OCI-LY7 (cell line): Measurements from ENCODE around the gene DCHS1. TPM values are rescaled to one million over a fixed set of nuclear protein-coding genes. Genes with fewer than 3 reads are reported as not detected.

Experiments
- BruUV-seq: library from RNA; stranded (reverse); fragments of 400-500 nt; replicated peaks from 2 replicates; lab custom pipeline; 2021; lab: Mats Ljungman, UMichigan
- CTCF ChIA-PET: fragments of 300-600 bp; sonication (Branson Sonifier 250); formaldehyde crosslinking; loops from one replicate; lab custom pipeline; 2022; ENCODE audit warnings: antibody characterized with exemption; ENCODE audit not compliant: unreplicated experiment; lab: Charles Lee
- POLR2A ChIA-PET: fragments of 300-600 bp; sonication (Branson Sonifier 250); formaldehyde crosslinking; loops from one replicate; lab custom pipeline; 2022; ENCODE audit warnings: antibody characterized with exemption; lab: Charles Lee
- DNase-seq: peaks from one replicate; pipeline ENCODE4 v3.0.0-alpha.2; 2015; ENCODE audit warnings: low spot score
- H2AFZ ChIP-seq: fragments of 200-600 bp; sonication (generic), shearing (Covaris generic); 2 replicates; pipeline ENCODE4 v1.6.1; 2014; ENCODE audit warnings: mild to moderate bottlenecking, antibody characterized with exemption, low read length, moderate library complexity
- H3K27ac ChIP-seq: fragments of 200-600 bp; sonication (generic); 2 replicates; pipeline ENCODE4 v1.5.1; 2014; ENCODE audit warnings: mixed run types, low read depth, mild to moderate bottlenecking, moderate library complexity, low read length, inconsistent platforms; ENCODE audit not compliant: poor library complexity, severe bottlenecking
- H3K36me3 ChIP-seq: fragments of 200-600 bp; sonication (generic); 2 replicates; pipeline ENCODE4 v1.6.1; 2014; ENCODE audit warnings: mild to moderate bottlenecking, antibody characterized with exemption, low read length, moderate library complexity, mixed read lengths; ENCODE audit not compliant: insufficient read depth
- H3K4me1 ChIP-seq: fragments of 200-600 bp; sonication (generic); 2 replicates; pipeline ENCODE4 v1.5.1; 2014; ENCODE audit warnings: mild to moderate bottlenecking, low read length; ENCODE audit not compliant: insufficient read depth, poor library complexity, severe bottlenecking
- H3K4me2 ChIP-seq: fragments of 200-600 bp; sonication (generic); 2 replicates; pipeline ENCODE4 v1.6.1; 2014; ENCODE audit warnings: mild to moderate bottlenecking, low read length
- H3K4me3 ChIP-seq: fragments of 200-600 bp; sonication (generic); 2 replicates; pipeline ENCODE4 v1.5.1; 2014; ENCODE audit warnings: mild to moderate bottlenecking, low read depth, low read length; ENCODE audit not compliant: poor library complexity, severe bottlenecking
- H3K79me2 ChIP-seq: fragments of 200-600 bp; sonication (generic); 2 replicates; pipeline ENCODE4 v1.6.1; 2016; ENCODE audit warnings: low read depth, mild to moderate bottlenecking, low read length, moderate library complexity, mixed read lengths; ENCODE audit not compliant: insufficient read depth
- H3K9me2 ChIP-seq: fragments of 200-600 bp; sonication (generic); 2 replicates; pipeline ENCODE4 v1.6.1; 2016; ENCODE audit warnings: mild to moderate bottlenecking, low read length, mixed read lengths; ENCODE audit not compliant: insufficient read depth
- H3K9me3 ChIP-seq: fragments of 200-600 bp; sonication (generic); 2 replicates; pipeline ENCODE4 v1.6.1; 2014; ENCODE audit warnings: mild to moderate bottlenecking, mixed run types, low read length, mixed read lengths
- H4K20me1 ChIP-seq: fragments of 200-600 bp; sonication (generic); 2 replicates; pipeline ENCODE4 v1.6.1; 2014; ENCODE audit warnings: mild to moderate bottlenecking, antibody characterized with exemption, low read length, moderate library complexity, mixed read lengths; ENCODE audit not compliant: insufficient read depth
- EZH2phosphoT487 ChIP-seq: fragments of 200-600 bp; sonication (generic); IDR thresholded peaks from 2 replicates; pipeline ENCODE4 v1.6.1; 2018; ENCODE audit warnings: low read depth, borderline replicate concordance, mild to moderate bottlenecking, mixed run types, antibody characterized with exemption, low read length, moderate library complexity, mixed read lengths
- intact Hi-C: fragments of 100-400 bp; cut with micrococcal nuclease; formaldehyde crosslinking; loops from one replicate; pipeline ENCODE4 v1.10.0; 2022; ENCODE audit not compliant: unreplicated experiment
- total RNA-seq, 2 experiments: library from RNA; depleted of rRNA in 1 of 2; stranded (reverse); fragments of >200 nt in 1 of 2; shearing (Covaris generic) in 1 of 2; gene quantifications; 2 replicates each; pipeline ENCODE4 v1.2.3, GENCODE V29; 2014 to 2022
- TF ChIP-seq, protein P1 (sequence below): fragments of 200-600 bp; sonication (generic); conservative IDR thresholded peaks from 2 replicates; pipeline ENCODE4 v1.5.1; 2014; ENCODE audit warnings: mild to moderate bottlenecking, antibody characterized with exemption, low read length, moderate library complexity, mixed read lengths

Gene DCHS1
- total RNA-seq, 2 experiments from 2014 or later: 0.67 to 1.1 TPM

DNA sequence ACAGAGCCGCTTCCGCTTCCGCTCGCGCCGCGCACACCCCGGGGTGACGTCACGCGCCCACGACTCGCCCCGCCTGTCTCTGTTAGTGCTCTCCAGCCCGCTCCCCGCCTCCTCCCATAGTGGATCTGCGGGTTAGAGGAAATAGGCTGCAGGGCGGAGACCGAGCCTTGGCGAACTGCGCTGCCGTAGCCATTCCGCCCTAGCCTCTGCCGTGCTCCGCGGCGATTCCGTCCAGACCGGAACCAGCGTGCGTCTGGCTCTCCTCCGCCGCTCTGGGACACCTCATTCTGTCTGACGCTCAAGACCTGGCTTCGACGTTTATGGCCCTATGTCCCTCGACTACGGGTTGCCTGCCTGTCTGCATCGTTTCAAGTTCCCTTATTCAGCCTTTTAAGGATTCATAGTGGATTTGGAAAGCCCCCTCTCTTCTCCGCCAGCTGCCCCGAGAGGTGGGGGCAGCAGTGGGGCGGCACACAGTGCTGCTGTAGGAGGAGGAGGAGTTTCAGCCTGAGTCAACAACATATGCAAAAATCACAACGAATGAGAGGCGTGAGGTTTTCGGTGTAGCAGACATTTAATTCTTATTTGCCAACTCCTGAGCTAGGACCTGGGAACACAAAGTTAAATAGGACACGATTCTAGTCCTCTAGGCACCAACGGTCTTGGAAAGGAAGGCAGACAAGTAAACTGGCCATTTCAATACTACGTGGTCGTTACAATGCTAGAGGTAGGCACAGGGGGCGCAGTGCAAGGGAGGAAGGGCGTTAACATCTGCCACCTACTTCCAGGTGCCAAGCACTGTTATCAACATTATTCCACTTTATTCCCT lies 43.2 kb downstream of the DCHS1 start, which contains the start of gene TAF10:
Gene TAF10 (minus strand): TSS at position 4 of the 829 bp plus-strand sequence. CDS start 27 bp downstream, outside the sequence.
- peaks cover 12% of the 10 kb centered on the region; the same call in 1 of the 2 replicates for H3K79me2 ChIP-seq
- TSS peak; percentile 67 for BruUV-seq
- peaks cover 27% of the 10 kb centered on the region for H3K4me1 ChIP-seq
- peak within 1 kb of the TSS; percentile 93 for H3K4me2 ChIP-seq
- TF ChIP-seq, protein P1, sequence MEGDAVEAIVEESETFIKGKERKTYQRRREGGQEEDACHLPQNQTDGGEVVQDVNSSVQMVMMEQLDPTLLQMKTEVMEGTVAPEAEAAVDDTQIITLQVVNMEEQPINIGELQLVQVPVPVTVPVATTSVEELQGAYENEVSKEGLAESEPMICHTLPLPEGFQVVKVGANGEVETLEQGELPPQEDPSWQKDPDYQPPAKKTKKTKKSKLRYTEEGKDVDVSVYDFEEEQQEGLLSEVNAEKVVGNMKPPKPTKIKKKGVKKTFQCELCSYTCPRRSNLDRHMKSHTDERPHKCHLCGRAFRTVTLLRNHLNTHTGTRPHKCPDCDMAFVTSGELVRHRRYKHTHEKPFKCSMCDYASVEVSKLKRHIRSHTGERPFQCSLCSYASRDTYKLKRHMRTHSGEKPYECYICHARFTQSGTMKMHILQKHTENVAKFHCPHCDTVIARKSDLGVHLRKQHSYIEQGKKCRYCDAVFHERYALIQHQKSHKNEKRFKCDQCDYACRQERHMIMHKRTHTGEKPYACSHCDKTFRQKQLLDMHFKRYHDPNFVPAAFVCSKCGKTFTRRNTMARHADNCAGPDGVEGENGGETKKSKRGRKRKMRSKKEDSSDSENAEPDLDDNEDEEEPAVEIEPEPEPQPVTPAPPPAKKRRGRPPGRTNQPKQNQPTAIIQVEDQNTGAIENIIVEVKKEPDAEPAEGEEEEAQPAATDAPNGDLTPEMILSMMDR: peak; percentile 83
- TF ChIP-seq EZH2phosphoT487: no peak
- CTCF ChIA-PET: interaction anchor here (0.6 to 1.5 kb wide), 5 partner anchors 8 to 71 kb away, joined by 3 to 8 read pairs (median 3); partner anchors contain the start of gene MRPL17
- H4K20me1 ChIP-seq: peaks cover 9% of the 10 kb centered on the region; the same call in 1 of the 2 replicates
- H3K4me3 ChIP-seq: peak within 1 kb of the TSS; percentile 87
- H3K36me3 ChIP-seq: peaks cover 46% of the 10 kb centered on the region
- H3K27ac ChIP-seq: peak within 1 kb of the TSS; percentile 89
- no peaks in the 10 kb centered on the region for H3K9me3 ChIP-seq
- POLR2A ChIA-PET: interaction anchor here (0.6 to 2.2 kb wide), 16 partner anchors 8 to 1377 kb away, joined by 3 to 22 read pairs (median 4); partner anchors contain the start of gene MRPL17
- peak; percentile 96 for DNase-seq
- H2AFZ ChIP-seq: peak within 1 kb of the TSS; percentile 87; the same call in 1 of the 2 replicates
- intact Hi-C loops: loop anchor here (1.0 to 2.0 kb wide), 2 partner anchors 34 to 71 kb away; partner anchors contain the start of gene MRPL17
- H3K9me2 ChIP-seq: no peaks in the 10 kb centered on the region

GRCh38 chr11:6611963-6612212 lies 43.7 kb downstream of the DCHS1 start:
- peaks cover 32% of the 10 kb centered on the region for H3K4me1 ChIP-seq
- peak overlapping the region; percentile 32 for H3K27ac ChIP-seq
- no peaks in the 10 kb centered on the region for H3K9me3 ChIP-seq
- H3K79me2 ChIP-seq: peaks cover 16% of the 10 kb centered on the region; the same call in 1 of the 2 replicates
- no peak for TF ChIP-seq EZH2phosphoT487
- DNase-seq: no peak
- POLR2A ChIA-PET: interaction anchor here (0.6 to 2.2 kb wide), 12 partner anchors 7 to 74 kb away, joined by 3 to 22 read pairs (median 4); partner anchors contain the start of gene MRPL17
- H2AFZ ChIP-seq: no peak overlapping the region
- BruUV-seq: no TSS peak
- H4K20me1 ChIP-seq: peaks cover 9% of the 10 kb centered on the region; the same call in 1 of the 2 replicates
- H3K9me2 ChIP-seq: no peaks in the 10 kb centered on the region
- CTCF ChIA-PET: interaction anchor here (0.6 to 1.5 kb wide), 3 partner anchors 10 to 71 kb away, joined by 3 to 8 read pairs (median 6); partner anchors contain the start of gene MRPL17
- peak overlapping the region; percentile 90 for H3K4me2 ChIP-seq
- H3K36me3 ChIP-seq: peaks cover 51% of the 10 kb centered on the region
- H3K4me3 ChIP-seq: peak overlapping the region; percentile 87
- intact Hi-C loops: loop anchor here (1.0 to 2.0 kb wide), 2 partner anchors 35 to 71 kb away; partner anchors contain the start of gene MRPL17
